IMR-90 (cell line): ENCODE data around the gene EMX1. TPM values are rescaled to one million over a fixed set of nuclear protein-coding genes. Genes with fewer than 3 reads are reported as not detected.

ENCODE experiments used
- ATAC-seq: fragments of 200-7000 bp; cut with Tn5 transposase; 2 replicates; pipeline ENCODE4 v1.9.1; 2020; ENCODE audit warnings: low read depth, mild to moderate bottlenecking, moderate library complexity
- BruUV-seq: library from RNA; stranded (reverse); fragments of 400-500 nt; replicated peaks from 2 replicates; lab custom pipeline; 2021; lab: Mats Ljungman, UMichigan
- CTCF ChIA-PET: fragments of 300-600 bp; formaldehyde crosslinking; extraction: SDS; loops from one replicate; lab custom pipeline; 2021; ENCODE audit warnings: antibody characterized with exemption; lab: Yijun Ruan, JAX
- POLR2A ChIA-PET: fragments of 300-600 bp; sonication (Branson Sonifier 250); formaldehyde crosslinking; loops from one replicate; lab custom pipeline; 2022; ENCODE audit warnings: antibody characterized with exemption; ENCODE audit not compliant: unreplicated experiment; lab: Charles Lee
- DNase-seq: peaks from one replicate; pipeline ENCODE4 v3.0.0; 2013
- H2AFZ ChIP-seq: replicated peaks from 2 replicates; pipeline ENCODE3; 2013; ENCODE audit warnings: low read length, mild to moderate bottlenecking; ENCODE audit not compliant: poor library complexity
- H2AK5ac ChIP-seq: 2 replicates; pipeline ENCODE4 v1.6.1; 2013; ENCODE audit warnings: low read depth, low read length, inconsistent platforms
- H2AK9ac ChIP-seq: replicated peaks from 2 replicates; pipeline ENCODE3; 2013; ENCODE audit warnings: mild to moderate bottlenecking, low read depth, low read length, moderate library complexity; ENCODE audit not compliant: poor library complexity
- H2BK120ac ChIP-seq: 2 replicates; pipeline ENCODE4 v1.6.1; 2013; ENCODE audit warnings: low read depth, low read length, inconsistent platforms
- H2BK15ac ChIP-seq: 3 replicates; pipeline ENCODE4 v1.6.1; 2013; ENCODE audit warnings: low read depth, low read length, inconsistent platforms
- H2BK20ac ChIP-seq: 2 replicates; pipeline ENCODE4 v1.6.1; 2013; ENCODE audit warnings: low read depth, mild to moderate bottlenecking, inconsistent platforms, low read length, moderate library complexity
- H2BK5ac ChIP-seq: 2 replicates; pipeline ENCODE4 v1.6.1; 2013; ENCODE audit warnings: mild to moderate bottlenecking, low read depth, low read length, inconsistent platforms; ENCODE audit not compliant: poor library complexity, severe bottlenecking
- H3K14ac ChIP-seq: replicated peaks from 2 replicates; pipeline ENCODE4 v1.6.1; 2013; ENCODE audit warnings: low read depth, low read length, inconsistent platforms
- H3K18ac ChIP-seq: 2 replicates; pipeline ENCODE4 v1.6.1; 2013; ENCODE audit warnings: low read depth, low read length, control low read depth
- H3K23ac ChIP-seq: 2 replicates; pipeline ENCODE4 v1.6.1; 2013; ENCODE audit warnings: low read depth, low read length, inconsistent platforms
- H3K27ac ChIP-seq: 2 replicates; pipeline ENCODE4 v1.5.1; 2013; ENCODE audit warnings: mild to moderate bottlenecking, control low read depth, low read length; ENCODE audit not compliant: insufficient read depth
- H3K27me3 ChIP-seq: 2 replicates; pipeline ENCODE4 v1.6.1; 2013; ENCODE audit warnings: low read length; ENCODE audit not compliant: control insufficient read depth, insufficient read depth
- H3K36me3 ChIP-seq: 2 replicates; pipeline ENCODE4 v1.6.1; 2013; ENCODE audit warnings: low read length, mixed read lengths; ENCODE audit not compliant: control insufficient read depth, insufficient read depth
- H3K4ac ChIP-seq: 2 replicates; pipeline ENCODE4 v1.6.1; 2013; ENCODE audit warnings: low read depth, low read length, inconsistent platforms
- H3K4me1 ChIP-seq: 2 replicates; pipeline ENCODE4 v1.6.1; 2013; ENCODE audit warnings: low read length, mixed read lengths; ENCODE audit not compliant: control insufficient read depth, insufficient read depth
- H3K4me2 ChIP-seq: 2 replicates; pipeline ENCODE4 v1.6.1; 2013; ENCODE audit warnings: low read depth, mild to moderate bottlenecking, control low read depth, low read length, moderate library complexity
- H3K4me3 ChIP-seq: 2 replicates; pipeline ENCODE4 v1.5.1; 2013; ENCODE audit warnings: low read depth, mild to moderate bottlenecking, control low read depth, low read length, moderate library complexity; ENCODE audit not compliant: insufficient read depth
- H3K56ac ChIP-seq: 2 replicates; pipeline ENCODE4 v1.6.1; 2013; ENCODE audit warnings: low read length, inconsistent platforms; ENCODE audit not compliant: insufficient read depth; ENCODE audit errors: extremely low read depth
- H3K79me1 ChIP-seq, 2 experiments: 2 replicates each; pipeline ENCODE4 v1.6.1; 2013; ENCODE audit warnings: low read length in 2 of 2, inconsistent platforms in 1 of 2, low read depth in 1 of 2
- H3K9ac ChIP-seq: 2 replicates; pipeline ENCODE4 v1.6.1; 2013; ENCODE audit warnings: low read depth, low read length, control low read depth
- H3K9me1 ChIP-seq: 2 replicates; pipeline ENCODE4 v1.6.1; 2013; ENCODE audit warnings: low read length, inconsistent platforms; ENCODE audit not compliant: insufficient read depth
- H3K9me3 ChIP-seq: 2 replicates; pipeline ENCODE4 v1.6.1; 2013; ENCODE audit warnings: low read length; ENCODE audit not compliant: control insufficient read depth, insufficient read depth
- H4K20me1 ChIP-seq: 2 replicates; pipeline ENCODE4 v1.6.1; 2013; ENCODE audit warnings: low read length, inconsistent platforms; ENCODE audit not compliant: insufficient read depth
- H4K5ac ChIP-seq: 2 replicates; pipeline ENCODE4 v1.6.1; 2013; ENCODE audit warnings: mild to moderate bottlenecking, low read depth, low read length, control low read depth
- H4K8ac ChIP-seq, 2 experiments: 2 replicates each; pipeline ENCODE4 v1.6.1; 2013; ENCODE audit warnings: low read depth in 2 of 2, low read length in 2 of 2, control low read depth in 1 of 2, inconsistent platforms in 1 of 2
- H4K91ac ChIP-seq: 2 replicates; pipeline ENCODE4 v1.6.1; 2013; ENCODE audit warnings: low read depth, low read length, inconsistent platforms; ENCODE audit not compliant: insufficient read depth
- BHLHE40 ChIP-seq: fragments of 150-350 bp; IDR thresholded peaks from 2 replicates; pipeline ENCODE4 v1.6.1; 2016; ENCODE audit warnings: mild to moderate bottlenecking, low read depth, low read length
- CEBPB ChIP-seq: IDR thresholded peaks from 2 replicates; pipeline ENCODE4 v1.6.1; 2012; ENCODE audit warnings: low read depth, low read length, improper control_type of control experiment
- CTCF ChIP-seq: conservative IDR thresholded peaks from 2 replicates; pipeline ENCODE4 v1.5.1; 2012; ENCODE audit warnings: mild to moderate bottlenecking, low read depth, low read length, improper control_type of control experiment
- FOS ChIP-seq: fragments of 150-350 bp; IDR thresholded peaks from 2 replicates; pipeline ENCODE4 v1.6.1; 2016; ENCODE audit warnings: low read depth, low read length
- MAFK ChIP-seq: IDR thresholded peaks from 2 replicates; pipeline ENCODE4 v1.6.1; 2012; ENCODE audit warnings: low read depth, low read length, improper control_type of control experiment
- MAZ ChIP-seq: IDR thresholded peaks from 2 replicates; pipeline ENCODE4 v1.6.1; 2012; ENCODE audit warnings: low read depth, mild to moderate bottlenecking, low read length, improper control_type of control experiment, moderate library complexity, borderline replicate concordance
- NFE2L2 ChIP-seq: fragments of 150-350 bp; IDR thresholded peaks from 2 replicates; pipeline ENCODE4 v1.6.1; 2016; ENCODE audit warnings: low read depth, mild to moderate bottlenecking, low read length
- POLR2A ChIP-seq: IDR thresholded peaks from 2 replicates; pipeline ENCODE4 v1.6.1; 2012; ENCODE audit warnings: mild to moderate bottlenecking, low read depth, low read length
- RCOR1 ChIP-seq: IDR thresholded peaks from 2 replicates; pipeline ENCODE4 v1.6.1; 2012; ENCODE audit warnings: mild to moderate bottlenecking, low read length, improper control_type of control experiment; ENCODE audit not compliant: insufficient replicate concordance
- RFX5 ChIP-seq: IDR thresholded peaks from 2 replicates; pipeline ENCODE4 v1.8.0; 2012; ENCODE audit warnings: low read depth, mild to moderate bottlenecking, low read length, moderate library complexity
- SMC3 ChIP-seq: fragments of 150-350 bp; IDR thresholded peaks from 2 replicates; pipeline ENCODE4 v1.6.1; 2016; ENCODE audit warnings: low read depth, mild to moderate bottlenecking, antibody characterized with exemption, low read length, moderate library complexity
- USF2 ChIP-seq: fragments of 150-350 bp; IDR thresholded peaks from 2 replicates; pipeline ENCODE4 v1.6.1; 2017; ENCODE audit warnings: mild to moderate bottlenecking, antibody characterized with exemption, low read length, low read depth
- WGBS, 2 experiments: methylation state at CpG; one replicate each; pipeline versions ENCODE4 v1.1.5 to v1.1.7; 2013; ENCODE audit warnings: missing lambda C conversion rate in 2 of 2; ENCODE audit not compliant: insufficient read length in 1 of 2; ENCODE audit errors: extremely low coverage in 2 of 2; 5-methylcytosine and 5-hydroxymethylcytosine counted together
- dilution Hi-C: fragments of 300-500 bp; cut with HindIII; formaldehyde crosslinking; loops from one replicate; pipeline ENCODE4 v1.14.3; 2018; ENCODE audit warnings: low sequenced_read_pairs; ENCODE audit not compliant: unreplicated experiment
- in situ Hi-C: fragments of 300-500 bp; cut with MboI; formaldehyde crosslinking; loops from 3 replicates; pipeline ENCODE4 v1.14.3; 2019; ENCODE audit warnings: low sequenced_read_pairs, inconsistent platforms, mixed read lengths
- intact Hi-C: fragments of 100-400 bp; cut with micrococcal nuclease; formaldehyde crosslinking; loops from 2 replicates; pipeline ENCODE4 v1.10.0; 2022
- polyA plus RNA-seq, 3 experiments: library from polyadenylated mRNA; depleted of rRNA; stranded (reverse); fragments of >200 nt; gene quantifications; 2 replicates each; pipeline ENCODE4 v1.2.3, GENCODE V29; 2012; ENCODE audit warnings: low replicate concordance in 1 of 3
- total RNA-seq: library from RNA; depleted of rRNA; stranded (reverse); fragments of >200 nt; gene quantifications from 2 replicates; pipeline ENCODE4 v1.2.3, GENCODE V29; 2012

The EMX1 gene
- total and polyA plus RNA-seq, 2 of the 4 experiments (the other 2 are of a cell fraction) = not detected

GRCh38 chr2:72915320-72915906 is 1.9 kb upstream of the EMX1 start:
- Histone ChIP-seq H3K14ac (no peak overlapping the region), H3K4me1 (peaks cover 2% of the 10 kb centered on the region; the same call in 1 of the 2 replicates), H3K79me1 (no peaks in the 10 kb centered on the region), H2AFZ (no peak overlapping the region), H4K20me1 (peaks cover 48% of the 10 kb centered on the region), H3K27me3 (peaks cover 88% of the 10 kb centered on the region), H4K91ac (no peak overlapping the region), H3K27ac (no peak overlapping the region), H2AK5ac (no peak overlapping the region), H3K56ac (no peak overlapping the region), H3K4me3 (no peak overlapping the region), H2AK9ac (no peak overlapping the region), H2BK120ac (no peak overlapping the region), H3K18ac (no peak overlapping the region), H3K23ac (no peak overlapping the region), H3K9ac (no peak overlapping the region), H3K4me2 (no peak overlapping the region), H4K8ac (no peak overlapping the region), H3K9me3 (peaks cover 19% of the 10 kb centered on the region), H2BK15ac (no peak overlapping the region), H3K4ac (no peak overlapping the region), H2BK20ac (no peak overlapping the region), H4K5ac (no peak overlapping the region), H2BK5ac (no peak overlapping the region), H3K9me1 (no peaks in the 10 kb centered on the region), H3K36me3 (no peaks in the 10 kb centered on the region)
- intact Hi-C loops = no loop called here
- ChIA-PET POLR2A (no interaction called here), CTCF (no interaction called here)
- WGBS, 2 experiments = 0% methylated on average over 5 of the region's 26 CpGs; no CpG with 5 or more reads in 1 of the 2 experiments
- dilution Hi-C loops = no loop called here
- DNase-seq = no peak
- TF ChIP-seq NFE2L2 (no peak), CTCF (no peak), RCOR1 (no peak), CEBPB (no peak), SMC3 (no peak), FOS (no peak), POLR2A (no peak), USF2 (no peak), MAFK (no peak), RFX5 (no peak), MAZ (no peak), BHLHE40 (no peak)
- in situ Hi-C loops = no loop called here
- no TSS peak for BruUV-seq
- ATAC-seq = no peak
